ENCODE data around the gene PHF13. TPM values are rescaled to one million over a fixed set of nuclear protein-coding genes. Genes with fewer than 3 reads are reported as not detected.

Gene PHF13
- polyA plus RNA-seq, 2 of the 4 experiments (the other 2 are of a cell fraction): 4.3 to 10.4 TPM

DNA sequence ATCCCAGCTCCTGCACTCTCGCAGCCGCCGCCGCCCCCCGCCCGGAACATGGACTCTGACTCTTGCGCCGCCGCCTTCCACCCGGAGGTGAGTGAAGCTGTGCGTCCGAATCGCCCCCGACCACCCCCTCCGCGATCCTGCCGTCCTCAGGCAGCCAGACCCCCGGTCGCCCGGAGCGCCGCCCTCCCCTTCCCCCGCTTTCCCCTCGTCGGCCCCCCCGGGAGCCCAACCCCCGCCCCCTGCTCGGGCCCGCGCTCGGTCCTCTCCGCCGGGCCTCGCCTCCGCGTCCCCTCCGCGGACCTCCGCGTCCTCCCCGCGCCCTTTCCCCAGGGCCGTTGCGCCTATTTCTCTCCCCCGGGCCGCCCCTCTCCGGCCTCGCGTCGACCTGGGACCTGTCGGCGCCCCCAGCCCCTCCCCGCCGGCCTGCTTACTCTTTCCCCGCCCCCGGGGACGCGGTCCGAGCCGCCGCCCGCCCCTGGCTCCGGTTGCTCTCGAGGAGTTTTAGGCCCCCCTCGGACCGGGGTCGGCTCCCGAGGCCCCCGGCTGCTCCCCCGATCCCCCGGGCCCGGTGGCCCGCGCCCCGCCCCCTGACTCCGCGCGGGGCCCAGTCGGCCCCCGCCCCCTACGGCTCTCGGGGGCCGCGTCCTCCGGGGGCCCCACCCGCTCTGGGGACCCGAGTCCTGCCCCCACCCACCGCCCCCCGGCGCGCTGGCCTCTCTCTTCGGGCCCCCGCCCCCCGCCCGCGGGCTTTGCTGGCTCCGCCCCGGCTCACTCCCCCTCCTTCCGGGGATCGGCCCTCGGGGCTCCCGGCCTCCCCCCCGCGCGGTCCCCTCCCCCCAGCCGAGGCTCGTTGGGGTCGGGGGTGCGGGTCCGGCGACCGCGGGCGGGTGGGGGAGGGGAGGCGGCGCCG is 743 bp downstream of the PHF13 start:
- ChIA-PET POLR2A (interaction anchor here (0.7 kb wide), 1 partner anchor 123 kb away, joined by 3 read pairs; the partner anchor contains the start of gene PLEKHG5), CTCF (no interaction called here)
- no peak for TF ChIP-seq KDM5A (IDR thresholded peaks at IDR 0.05)
- no peak for TF ChIP-seq HEYL (CRISPR knock-in tag; IDR thresholded peaks at IDR 0.05)
- TF ChIP-seq JUN (IDR thresholded peaks at IDR 0.05): no peak
- no peak for TF ChIP-seq HDAC2 (IDR thresholded peaks at IDR 0.05)
- no peak for TF ChIP-seq REST (IDR thresholded peaks at IDR 0.05)
- TF ChIP-seq PHF8 (IDR thresholded peaks at IDR 0.05; ENCODE audit: borderline replicate concordance, low read depth): peak; percentile 14; the same call in 1 of the 2 replicates
- TF ChIP-seq TFCP2L1 (CRISPR knock-in tag; IDR thresholded peaks at IDR 0.05): no peak
- DNase-seq (ENCODE audit: low read depth in 1 of 2, low spot score in 1 of 2) (no peak), ATAC-seq (peak; percentile 4 to 16; a peak in 5 of 6 replicates), FAIRE-seq (no peak)
- Histone ChIP-seq H3K27ac (peak overlapping the region; percentile 94 to 98), H3K4me3 (peak overlapping the region; percentile 99), H3K4me2 (peak overlapping the region; percentile 94), H3K9me3 (no peaks in the 10 kb centered on the region), H3K4me1 (peaks cover 12% of the 10 kb centered on the region; the same call in 2 of the 3 replicates)
- WGBS (ENCODE audit: missing lambda C conversion rate): 0% methylated on average over 1 of the region's 117 CpGs

DNA sequence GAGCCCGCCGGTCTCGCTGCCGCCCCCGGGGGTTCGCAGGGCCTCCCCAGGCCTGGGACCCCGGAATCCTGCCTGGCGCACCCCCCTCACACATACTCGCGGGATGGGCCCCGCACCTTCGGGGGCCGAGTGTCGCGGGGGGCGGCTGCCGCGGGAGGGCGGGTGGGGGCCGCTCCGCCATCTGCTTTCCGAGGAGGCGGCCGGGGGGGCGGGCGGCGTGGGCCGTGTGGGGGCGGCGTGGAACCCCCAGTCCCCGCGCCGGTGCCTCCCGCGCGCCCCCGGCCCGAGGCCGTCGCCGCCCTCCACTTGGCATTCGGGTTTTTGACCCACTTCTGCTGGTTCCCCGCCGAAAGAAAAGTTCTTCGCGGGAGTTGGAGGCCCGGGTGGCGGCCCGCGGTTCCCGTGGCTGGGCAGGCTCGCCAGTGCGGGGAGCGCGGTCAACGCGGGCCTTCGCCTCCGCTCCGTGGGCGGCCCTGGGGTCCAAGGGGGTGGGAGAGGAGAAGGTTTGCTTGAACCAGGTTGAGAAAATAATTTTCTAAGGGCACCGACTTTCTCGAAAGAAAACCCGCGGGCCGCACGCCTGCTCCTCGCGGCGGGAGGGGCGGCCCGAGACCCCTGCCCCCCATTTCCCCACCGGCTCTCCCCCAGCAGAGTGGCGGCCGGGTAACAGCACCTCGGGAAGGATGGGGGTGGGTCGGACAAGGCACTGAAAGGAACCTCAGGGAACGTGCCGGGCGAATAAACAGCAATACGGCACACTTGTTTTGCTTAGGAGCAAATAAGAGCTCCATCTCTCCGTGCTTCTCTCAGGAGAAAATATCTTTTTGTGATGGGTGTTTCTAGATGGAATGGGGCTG is 1.6 kb downstream of the PHF13 start:
- Histone ChIP-seq H3K9me3 (no peaks in the 10 kb centered on the region), H3K4me3 (peak overlapping the region; percentile 99), H3K4me2 (peak overlapping the region; percentile 94), H3K27ac (peak overlapping the region; percentile 94 to 98), H3K4me1 (peaks cover 12% of the 10 kb centered on the region; the same call in 2 of the 3 replicates)
- no peak for ATAC-seq
- CTCF ChIA-PET: no interaction called here
- no peak for DNase-seq (ENCODE audit: low read depth in 1 of 2, low spot score in 1 of 2)
- POLR2A ChIA-PET: no interaction called here
- WGBS (ENCODE audit: missing lambda C conversion rate): 75% methylated on average over 5 of the region's 82 CpGs
- TF ChIP-seq SREBF2 (IDR thresholded peaks at IDR 0.05): no peak
- TF ChIP-seq HOXB13 (CRISPR knock-in tag; IDR thresholded peaks at IDR 0.05; ENCODE audit: low read depth): no peak
- TF ChIP-seq JUN (IDR thresholded peaks at IDR 0.05): no peak
- TF ChIP-seq, protein P1, sequence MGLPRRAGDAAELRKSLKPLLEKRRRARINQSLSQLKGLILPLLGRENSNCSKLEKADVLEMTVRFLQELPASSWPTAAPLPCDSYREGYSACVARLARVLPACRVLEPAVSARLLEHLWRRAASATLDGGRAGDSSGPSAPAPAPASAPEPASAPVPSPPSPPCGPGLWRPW (IDR thresholded peaks at IDR 0.05): no peak
- no peak for TF ChIP-seq FOSL2 (IDR thresholded peaks at IDR 0.05)
- no peak for TF ChIP-seq FOSL2 (CRISPR knock-in tag; IDR thresholded peaks at IDR 0.05)
- TF ChIP-seq TP53 (CRISPR knock-in tag; IDR thresholded peaks at IDR 0.05): no peak
- no peak for TF ChIP-seq FOXS1 (CRISPR knock-in tag; IDR thresholded peaks at IDR 0.05)
- no peak for TF ChIP-seq RARB (CRISPR knock-in tag; IDR thresholded peaks at IDR 0.05)
- TF ChIP-seq, protein P2, sequence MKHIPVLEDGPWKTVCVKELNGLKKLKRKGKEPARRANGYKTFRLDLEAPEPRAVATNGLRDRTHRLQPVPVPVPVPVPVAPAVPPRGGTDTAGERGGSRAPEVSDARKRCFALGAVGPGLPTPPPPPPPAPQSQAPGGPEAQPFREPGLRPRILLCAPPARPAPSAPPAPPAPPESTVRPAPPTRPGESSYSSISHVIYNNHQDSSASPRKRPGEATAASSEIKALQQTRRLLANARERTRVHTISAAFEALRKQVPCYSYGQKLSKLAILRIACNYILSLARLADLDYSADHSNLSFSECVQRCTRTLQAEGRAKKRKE (CRISPR knock-in tag; IDR thresholded peaks at IDR 0.05; ENCODE audit: low read depth): no peak
- no peak for TF ChIP-seq REST (IDR thresholded peaks at IDR 0.05)
- FAIRE-seq: no peak

Data from A549 (cell line).